Suprapubic skin (tissue), 4 donors: Measurements from ENCODE around the gene DHX40. TPM values are rescaled to one million over a fixed set of nuclear protein-coding genes. Genes with fewer than 3 reads are reported as not detected.
A peak's percentile ranks its signal among the peaks of the same experiment; 100 is the strongest.

Experiments
- DNase-seq, 2 donors: peaks; one replicate each; pipeline ENCODE4 v3.0.0-alpha.2; 2019; ENCODE audit warnings: low spot score in 2 of 2
- H3K27ac ChIP-seq: fragments of 200-600 bp; sonication (generic); one replicate; pipeline ENCODE4 v1.5.1; 2019
- H3K27me3 ChIP-seq: fragments of 200-600 bp; sonication (generic); one replicate; pipeline ENCODE4 v1.5.1; 2019
- H3K36me3 ChIP-seq: fragments of 200-600 bp; sonication (generic); one replicate; pipeline ENCODE4 v1.5.1; 2019
- H3K4me1 ChIP-seq: fragments of 200-600 bp; sonication (generic); one replicate; pipeline ENCODE4 v1.5.1; 2019
- H3K4me3 ChIP-seq: fragments of 200-600 bp; sonication (generic); one replicate; pipeline ENCODE4 v1.5.1; 2019; ENCODE audit warnings: mild to moderate bottlenecking
- H3K9me3 ChIP-seq: fragments of 200-600 bp; sonication (generic); one replicate; pipeline ENCODE4 v1.5.1; 2019
- CTCF ChIP-seq, 2 donors: fragments of 200-600 bp in 1 of 2; fragments of 450-650 bp in 1 of 2; sonication (generic) in 1 of 2; IDR thresholded peaks; one replicate each; pipeline ENCODE4 v1.5.1; 2016 to 2019; ENCODE audit warnings: antibody characterized with exemption in 2 of 2, mild to moderate bottlenecking in 1 of 2, moderate library complexity in 1 of 2
- EP300 ChIP-seq: sonication (generic); formaldehyde crosslinking; IDR thresholded peaks from one replicate; pipeline ENCODE4 v1.6.1; 2017; ENCODE audit warnings: antibody characterized with exemption
- POLR2A ChIP-seq, 2 donors: fragments of 450-650 bp; IDR thresholded peaks; one replicate each; pipeline ENCODE4 v1.6.1; 2017; ENCODE audit warnings: antibody characterized with exemption in 2 of 2, mild to moderate bottlenecking in 2 of 2, moderate library complexity in 2 of 2
- POLR2AphosphoS5 ChIP-seq, 3 donors: sonication (generic); formaldehyde crosslinking; IDR thresholded peaks; one replicate each; pipeline ENCODE4 v1.6.1; 2017; ENCODE audit warnings: antibody characterized with exemption in 3 of 3
- WGBS: methylation state at CpG from one replicate; pipeline ENCODE4 v1.1.5; 2018; 5-methylcytosine and 5-hydroxymethylcytosine counted together
- total RNA-seq, 4 donors: library from RNA; depleted of rRNA; stranded (reverse); fragments of >200 nt; gene quantifications; one replicate each; pipeline ENCODE4 v1.1.0, GENCODE V29; 2016

The DHX40 gene
- 10 to 100 TPM; 30.6 to 42.9 (median 37.4) TPM for total RNA-seq

- Histone ChIP-seq H3K4me3 (peak within 1 kb of the TSS; percentile 96), H3K27ac (peak within 1 kb of the TSS; percentile 85), H3K9me3 (no peaks in the 10 kb centered on the region), H3K27me3 (no peaks in the 10 kb centered on the region), H3K4me1 (peaks cover 19% of the 10 kb centered on the region), H3K36me3 (peaks cover under 1% of the 10 kb centered on the region)
- DNase-seq = peak; percentile 97
- WGBS = 27% methylated on average over 24 of the region's 62 CpGs
- TF ChIP-seq CTCF (IDR thresholded peaks at IDR 0.05) (no peak), POLR2A (IDR thresholded peaks at IDR 0.05) (peak in 1 of 2 donors; percentile 66), EP300 (no peak), POLR2AphosphoS5 (IDR thresholded peaks at IDR 0.05) (peak; percentile 75 to 97 (median 90))
Observed at GRCh38 chr17:59565171-59565958, at the start of gene DHX40. Gene DHX40, plus strand, starts transcription at chr17:59565610. Its CDS starts 62 bp downstream, at chr17:59565672.

GRCh38 chr17:59516451-59516850 lies 49.0 kb upstream of the DHX40 start:
- no peak overlapping the region for H3K27ac ChIP-seq
- no peaks in the 10 kb centered on the region for H3K4me1 ChIP-seq
- no peaks in the 10 kb centered on the region for H3K27me3 ChIP-seq
- H3K9me3 ChIP-seq = no peaks in the 10 kb centered on the region
- no peak for DNase-seq
- H3K4me3 ChIP-seq = no peak overlapping the region
- no peaks in the 10 kb centered on the region for H3K36me3 ChIP-seq
- WGBS = 86% methylated on average over 2 of the region's 2 CpGs
- TF ChIP-seq POLR2AphosphoS5 (IDR thresholded peaks at IDR 0.05) (no peak), POLR2A (IDR thresholded peaks at IDR 0.05) (no peak), CTCF (IDR thresholded peaks at IDR 0.05) (no peak), EP300 (no peak)

- no peak for DNase-seq
- TF ChIP-seq EP300 (no peak), POLR2AphosphoS5 (IDR thresholded peaks at IDR 0.05) (no peak), CTCF (IDR thresholded peaks at IDR 0.05) (no peak), POLR2A (IDR thresholded peaks at IDR 0.05) (no peak)
- 84% methylated on average over 2 of the region's 2 CpGs for WGBS
Observed at GRCh38 chr17:59519132-59519531, 46.3 kb upstream of the DHX40 start.

GRCh38 chr17:59520251-59520650 lies 45.2 kb upstream of the DHX40 start:
- WGBS = 80% methylated on average over 5 of the region's 5 CpGs
- H3K27ac ChIP-seq = no peak overlapping the region

More at GRCh38 chr17:59519132-59519531, 46.3 kb upstream of the DHX40 start:
- Histone ChIP-seq H3K9me3 (no peaks in the 10 kb centered on the region), H3K27ac (no peak overlapping the region), H3K4me3 (no peak overlapping the region), H3K36me3 (no peaks in the 10 kb centered on the region), H3K4me1 (no peaks in the 10 kb centered on the region), H3K27me3 (no peaks in the 10 kb centered on the region)

More at GRCh38 chr17:59520251-59520650, 45.2 kb upstream of the DHX40 start:
- Histone ChIP-seq H3K27me3 (no peaks in the 10 kb centered on the region), H3K4me3 (no peak overlapping the region), H3K36me3 (no peaks in the 10 kb centered on the region), H3K4me1 (no peaks in the 10 kb centered on the region), H3K9me3 (no peaks in the 10 kb centered on the region)
- DNase-seq = no peak
- TF ChIP-seq POLR2AphosphoS5 (IDR thresholded peaks at IDR 0.05) (no peak), EP300 (no peak), CTCF (IDR thresholded peaks at IDR 0.05) (no peak), POLR2A (IDR thresholded peaks at IDR 0.05) (no peak)
